Measurements from ENCODE around the gene ARRB2. TPM values are rescaled to one million over a fixed set of nuclear protein-coding genes. Genes with fewer than 3 reads are reported as not detected.
"Not testable (repeated sequence)": the region's sequence is repeated elsewhere in the genome, so short reads cannot be mapped to it uniquely, and the experiment has no call there.

The ARRB2 gene
- total RNA-seq, 2 donors from 2014 or later: 45.3 to 51.8 TPM

DNA sequence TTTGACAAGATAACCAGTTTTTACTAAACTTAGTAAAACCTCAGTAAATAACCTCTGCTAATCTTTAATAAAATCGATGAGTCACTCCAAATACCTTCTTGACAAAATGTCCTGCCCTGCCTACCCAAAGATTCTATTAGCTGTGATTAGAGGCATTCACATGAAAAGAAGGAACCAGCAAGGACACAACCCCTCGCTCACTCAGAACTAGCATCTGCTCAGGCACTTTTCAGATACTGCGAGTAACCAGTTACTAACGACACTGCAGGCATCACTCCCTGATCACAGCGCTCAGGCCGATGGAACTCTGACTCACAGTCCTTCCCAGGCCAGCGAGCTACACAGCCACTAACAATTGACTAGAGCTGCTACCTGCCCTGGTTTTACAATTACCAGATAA is 30.8 kb upstream of the ARRB2 start:
- H3K9me3 ChIP-seq (ENCODE audit: control insufficient read depth, low read length): no peaks in the 10 kb centered on the region
- no peak overlapping the region for H3K4me3 Mint-ChIP-seq
- H3K9ac ChIP-seq (ENCODE audit: extremely low read depth, low read length, poor library complexity, severe bottlenecking): peak overlapping the region; percentile 6
- no peaks in the 10 kb centered on the region for H3K9me3 Mint-ChIP-seq
- H3K4me3 ChIP-seq (ENCODE audit: low read length): peak overlapping the region; percentile 2
- H3K27ac ChIP-seq (ENCODE audit: low read depth, low read length): peak overlapping the region; percentile 1
- DNase-seq: peak; percentile 71
- peaks cover 9% of the 10 kb centered on the region for H3K4me1 ChIP-seq (ENCODE audit: control insufficient read depth, insufficient read depth, low read length)
- H3K36me3 Mint-ChIP-seq (ENCODE audit: low read depth): peaks cover 75% of the 10 kb centered on the region
- H3K36me3 ChIP-seq (ENCODE audit: control insufficient read depth, insufficient read depth, low read length): peaks cover 66% of the 10 kb centered on the region
- peaks cover 21% of the 10 kb centered on the region for H3K4me1 Mint-ChIP-seq
- H3K27me3 ChIP-seq (ENCODE audit: control insufficient read depth, insufficient read depth, low read length, poor library complexity, severe bottlenecking): no peaks in the 10 kb centered on the region
- peak overlapping the region; percentile 88 for H3K27ac Mint-ChIP-seq
- TF ChIP-seq, protein P1, sequence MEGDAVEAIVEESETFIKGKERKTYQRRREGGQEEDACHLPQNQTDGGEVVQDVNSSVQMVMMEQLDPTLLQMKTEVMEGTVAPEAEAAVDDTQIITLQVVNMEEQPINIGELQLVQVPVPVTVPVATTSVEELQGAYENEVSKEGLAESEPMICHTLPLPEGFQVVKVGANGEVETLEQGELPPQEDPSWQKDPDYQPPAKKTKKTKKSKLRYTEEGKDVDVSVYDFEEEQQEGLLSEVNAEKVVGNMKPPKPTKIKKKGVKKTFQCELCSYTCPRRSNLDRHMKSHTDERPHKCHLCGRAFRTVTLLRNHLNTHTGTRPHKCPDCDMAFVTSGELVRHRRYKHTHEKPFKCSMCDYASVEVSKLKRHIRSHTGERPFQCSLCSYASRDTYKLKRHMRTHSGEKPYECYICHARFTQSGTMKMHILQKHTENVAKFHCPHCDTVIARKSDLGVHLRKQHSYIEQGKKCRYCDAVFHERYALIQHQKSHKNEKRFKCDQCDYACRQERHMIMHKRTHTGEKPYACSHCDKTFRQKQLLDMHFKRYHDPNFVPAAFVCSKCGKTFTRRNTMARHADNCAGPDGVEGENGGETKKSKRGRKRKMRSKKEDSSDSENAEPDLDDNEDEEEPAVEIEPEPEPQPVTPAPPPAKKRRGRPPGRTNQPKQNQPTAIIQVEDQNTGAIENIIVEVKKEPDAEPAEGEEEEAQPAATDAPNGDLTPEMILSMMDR (conservative IDR thresholded peaks at IDR 0.05): no peak
- H3K27me3 Mint-ChIP-seq (ENCODE audit: insufficient read depth): no peaks in the 10 kb centered on the region
- WGBS, 2 experiments (ENCODE audit: insufficient coverage in 1 of 2, insufficient read length in 1 of 2): 66 to 68% methylated on average over 6 to 7 of the region's 7 CpGs

DNA sequence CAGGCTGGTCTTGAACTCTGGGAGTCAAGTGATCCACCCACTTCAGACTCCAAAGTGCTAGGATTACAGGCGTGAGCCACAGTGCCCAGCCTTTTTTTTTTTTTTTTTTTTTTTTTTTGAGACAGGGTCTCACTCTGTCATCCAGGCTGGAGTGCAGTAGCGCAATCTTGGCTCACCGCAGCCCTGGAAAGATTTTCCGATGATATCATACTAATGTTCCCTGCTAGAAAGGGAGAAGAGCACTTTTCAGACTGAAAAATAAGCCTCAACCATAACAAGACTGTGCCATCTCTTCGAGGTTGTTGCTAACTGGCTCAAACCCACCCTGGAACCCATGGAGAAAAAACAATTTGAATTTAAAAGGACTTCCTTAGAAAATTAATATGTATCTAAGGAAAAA is 26.7 kb upstream of the ARRB2 start:
- not testable (repeated sequence) for H3K27ac Mint-ChIP-seq; H3K4me1 ChIP-seq (ENCODE audit: control insufficient read depth, insufficient read depth, low read length); DNase-seq; H3K9me3 ChIP-seq (ENCODE audit: control insufficient read depth, low read length); H3K27me3 ChIP-seq (ENCODE audit: control insufficient read depth, insufficient read depth, low read length, poor library complexity, severe bottlenecking); H3K27ac ChIP-seq (ENCODE audit: low read depth, low read length); H3K4me3 Mint-ChIP-seq; H3K9ac ChIP-seq (ENCODE audit: extremely low read depth, low read length, poor library complexity, severe bottlenecking); H3K27me3 Mint-ChIP-seq (ENCODE audit: insufficient read depth); H3K9me3 Mint-ChIP-seq; H3K4me3 ChIP-seq (ENCODE audit: low read length)
- peaks cover 49% of the 10 kb centered on the region for H3K36me3 ChIP-seq (ENCODE audit: control insufficient read depth, insufficient read depth, low read length)
- peaks cover 69% of the 10 kb centered on the region for H3K36me3 Mint-ChIP-seq (ENCODE audit: low read depth)
- 95% methylated on average over 3 to 5 of the region's 5 CpGs for WGBS, 2 experiments (ENCODE audit: insufficient coverage in 1 of 2, insufficient read length in 1 of 2)
- peaks cover 18% of the 10 kb centered on the region for H3K4me1 Mint-ChIP-seq

DNA sequence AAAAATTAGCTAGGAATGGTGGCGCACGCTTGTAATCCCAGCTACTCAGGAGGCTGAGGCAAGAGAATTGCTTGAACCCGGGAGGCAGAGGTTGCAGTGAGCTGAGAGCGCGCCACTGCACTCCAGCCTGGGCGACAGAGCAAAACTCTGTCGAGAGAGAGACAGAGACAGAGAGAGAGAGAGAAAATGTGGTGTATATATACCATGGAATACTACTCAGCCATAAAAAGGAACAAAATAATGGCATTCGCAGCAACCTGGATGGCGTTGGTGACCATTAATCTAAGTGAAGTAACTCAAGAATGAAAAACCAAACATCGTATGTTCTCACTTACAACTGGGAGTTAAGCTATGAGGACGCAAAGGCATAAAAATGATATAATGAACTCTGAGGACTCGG is 20.6 kb upstream of the ARRB2 start:
- H3K4me1 ChIP-seq (ENCODE audit: control insufficient read depth, insufficient read depth, low read length); H3K4me1 Mint-ChIP-seq; H3K9me3 Mint-ChIP-seq; H3K27ac Mint-ChIP-seq; H3K27me3 Mint-ChIP-seq (ENCODE audit: insufficient read depth); H3K9ac ChIP-seq (ENCODE audit: extremely low read depth, low read length, poor library complexity, severe bottlenecking); H3K27ac ChIP-seq (ENCODE audit: low read depth, low read length); DNase-seq; H3K4me3 Mint-ChIP-seq; H3K27me3 ChIP-seq (ENCODE audit: control insufficient read depth, insufficient read depth, low read length, poor library complexity, severe bottlenecking); H3K4me3 ChIP-seq (ENCODE audit: low read length); H3K9me3 ChIP-seq (ENCODE audit: control insufficient read depth, low read length): not testable (repeated sequence)
- H3K36me3 ChIP-seq (ENCODE audit: control insufficient read depth, insufficient read depth, low read length): peaks cover 62% of the 10 kb centered on the region
- peaks cover 70% of the 10 kb centered on the region for H3K36me3 Mint-ChIP-seq (ENCODE audit: low read depth)
- 90 to 97% methylated on average over 7 to 12 of the region's 12 CpGs for WGBS, 2 experiments (ENCODE audit: insufficient coverage in 1 of 2, insufficient read length in 1 of 2)

DNA sequence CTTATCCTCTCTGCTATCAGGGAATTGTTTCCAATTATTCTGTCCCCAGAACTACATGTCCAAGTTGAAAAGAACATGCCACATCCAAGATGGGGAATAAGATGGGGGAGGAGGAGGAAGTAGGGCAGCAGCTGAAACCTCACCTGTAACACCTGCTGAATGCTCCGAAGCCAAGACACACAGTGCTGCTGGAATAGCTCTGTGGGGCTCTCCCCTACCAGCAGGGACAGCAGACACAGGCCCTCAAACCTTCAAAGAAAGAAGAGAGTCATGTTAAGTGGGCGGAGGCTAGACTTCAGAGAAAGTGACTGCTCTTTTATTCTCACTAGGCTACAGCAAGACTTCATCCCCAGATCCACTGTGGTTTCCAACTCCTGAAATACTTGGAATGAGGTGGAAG is 19.7 kb upstream of the ARRB2 start:
- TF ChIP-seq, protein P1 (conservative IDR thresholded peaks at IDR 0.05): no peak
- 88 to 100% methylated on average over 2 of the region's 2 CpGs for WGBS, 2 experiments (ENCODE audit: insufficient coverage in 1 of 2, insufficient read length in 1 of 2)
- no peaks in the 10 kb centered on the region for H3K27me3 ChIP-seq (ENCODE audit: control insufficient read depth, insufficient read depth, low read length, poor library complexity, severe bottlenecking)
- no peaks in the 10 kb centered on the region for H3K9me3 ChIP-seq (ENCODE audit: control insufficient read depth, low read length)
- no peaks in the 10 kb centered on the region for H3K4me1 Mint-ChIP-seq
- no peak overlapping the region for H3K9ac ChIP-seq (ENCODE audit: extremely low read depth, low read length, poor library complexity, severe bottlenecking)
- no peak overlapping the region for H3K4me3 Mint-ChIP-seq
- no peaks in the 10 kb centered on the region for H3K9me3 Mint-ChIP-seq
- H3K27ac ChIP-seq (ENCODE audit: low read depth, low read length): no peak overlapping the region
- H3K27ac Mint-ChIP-seq: no peak overlapping the region
- no peak for DNase-seq
- no peaks in the 10 kb centered on the region for H3K27me3 Mint-ChIP-seq (ENCODE audit: insufficient read depth)
- no peaks in the 10 kb centered on the region for H3K4me1 ChIP-seq (ENCODE audit: control insufficient read depth, insufficient read depth, low read length)
- peaks cover 58% of the 10 kb centered on the region for H3K36me3 ChIP-seq (ENCODE audit: control insufficient read depth, insufficient read depth, low read length)
- H3K36me3 Mint-ChIP-seq (ENCODE audit: low read depth): peaks cover 63% of the 10 kb centered on the region
- no peak overlapping the region for H3K4me3 ChIP-seq (ENCODE audit: low read length)
